H1 (cell line): ENCODE data around the gene UBE2D2. TPM values are rescaled to one million over a fixed set of nuclear protein-coding genes. Genes with fewer than 3 reads are reported as not detected.

ENCODE experiments used
- CTCF ChIA-PET: fragments of 300-600 bp; sonication (Branson Sonifier 250); formaldehyde crosslinking; loops from one replicate; lab custom pipeline; 2021; ENCODE audit not compliant: partially characterized antibody; lab: Charles Lee
- POLR2A ChIA-PET: fragments of 300-600 bp; sonication (Branson Sonifier 250); formaldehyde crosslinking; loops from one replicate; lab custom pipeline; 2021; ENCODE audit warnings: inconsistent platforms; ENCODE audit not compliant: partially characterized antibody; lab: Charles Lee
- DNase-seq, 2 experiments: peaks; one replicate each; pipeline versions ENCODE4 v3.0.0 to v3.0.0-alpha.2; 2010 to 2022; ENCODE audit warnings: low spot score in 2 of 2, low read depth in 1 of 2, mixed read lengths in 1 of 2
- FAIRE-seq: peaks from 2 replicates; lab custom pipeline; 2011; peaks lifted over from hg19 to GRCh38; lab: Jason Lieb, UNC
- H2AFZ ChIP-seq: 2 replicates; pipeline ENCODE4 v1.8.1; 2012; ENCODE audit warnings: low read length, inconsistent platforms
- H2AK5ac ChIP-seq: 2 replicates; pipeline ENCODE4 v1.6.1; 2013; ENCODE audit warnings: low read depth, low read length
- H2BK120ac ChIP-seq: replicated peaks from 2 replicates; pipeline ENCODE3; 2013; ENCODE audit warnings: low read depth, low read length, inconsistent platforms
- H2BK12ac ChIP-seq: 2 replicates; pipeline ENCODE4 v1.6.1; 2013; ENCODE audit warnings: low read depth, low read length
- H2BK15ac ChIP-seq: 2 replicates; pipeline ENCODE4 v1.6.1; 2013; ENCODE audit warnings: low read length
- H2BK20ac ChIP-seq: 2 replicates; pipeline ENCODE4 v1.6.1; 2013; ENCODE audit warnings: low read length
- H2BK5ac ChIP-seq: 2 replicates; pipeline ENCODE4 v1.6.1; 2013; ENCODE audit warnings: low read depth, low read length
- H3K14ac ChIP-seq: 2 replicates; pipeline ENCODE4 v1.6.1; 2013; ENCODE audit warnings: inconsistent platforms; ENCODE audit not compliant: insufficient read length
- H3K18ac ChIP-seq: 2 replicates; pipeline ENCODE4 v1.6.1; 2013; ENCODE audit warnings: low read length; ENCODE audit errors: extremely low read depth
- H3K23ac ChIP-seq: 2 replicates; pipeline ENCODE4 v1.6.1; 2013; ENCODE audit warnings: inconsistent platforms; ENCODE audit not compliant: insufficient read length
- H3K23me2 ChIP-seq: 2 replicates; pipeline ENCODE4 v1.6.1; 2013; ENCODE audit warnings: low read depth, low read length
- H3K27ac ChIP-seq: 2 replicates; pipeline ENCODE4 v1.6.1; 2011; ENCODE audit warnings: low read depth, low read length, inconsistent platforms
- H3K27me3 ChIP-seq, 4 experiments: replicated peaks in 1 of 4; 1 replicate in 1 of 4; 2 replicates in 3 of 4; pipeline versions ENCODE4 v1.6.1 to v1.8.1; 2011 to 2013; ENCODE audit warnings: low read length in 3 of 4, mild to moderate bottlenecking in 3 of 4, inconsistent platforms in 2 of 4, mixed read lengths in 2 of 4, moderate library complexity in 1 of 4; ENCODE audit not compliant: control insufficient read depth in 3 of 4, insufficient read depth in 3 of 4; ENCODE audit errors: extremely low read depth in 1 of 4
- H3K36me3 ChIP-seq, 4 experiments: 2 replicates each; pipeline versions ENCODE4 v1.6.1 to v1.8.1; 2011 to 2013; ENCODE audit warnings: mild to moderate bottlenecking in 4 of 4, low read length in 3 of 4, moderate library complexity in 2 of 4, control low read depth in 1 of 4, inconsistent platforms in 1 of 4; ENCODE audit not compliant: insufficient read depth in 4 of 4, control insufficient read depth in 2 of 4
- H3K4ac ChIP-seq: replicated peaks from 2 replicates; pipeline ENCODE3; 2013; ENCODE audit warnings: low read length, low read depth, mixed read lengths, inconsistent platforms; ENCODE audit not compliant: insufficient read length
- H3K4me1 ChIP-seq, 4 experiments: replicated peaks in 1 of 4; 1 replicate in 1 of 4; 2 replicates in 3 of 4; pipeline versions ENCODE4 v1.6.1 to v1.8.1; 2011 to 2013; ENCODE audit warnings: low read length in 3 of 4, inconsistent platforms in 2 of 4, mixed read lengths in 1 of 4; ENCODE audit not compliant: insufficient read depth in 4 of 4, control insufficient read depth in 3 of 4
- H3K4me2 ChIP-seq, 2 experiments: 2 replicates each; pipeline versions ENCODE4 v1.6.1 to v1.8.1; 2011 to 2013; ENCODE audit warnings: low read depth in 2 of 2, low read length in 2 of 2, control low read depth in 1 of 2, inconsistent platforms in 1 of 2, mild to moderate bottlenecking in 1 of 2; ENCODE audit not compliant: insufficient read depth in 1 of 2
- H3K4me3 ChIP-seq, 4 experiments: fragments of 200-600, 300-600 bp in 1 of 4; sonication (generic), shearing (Covaris generic), sonication (Bioruptor Twin) in 1 of 4; 2 replicates each; pipeline versions ENCODE4 v1.5.1 to v1.8.1; 2011 to 2016; ENCODE audit warnings: low read length in 4 of 4, low read depth in 3 of 4, control low read depth in 2 of 4, inconsistent platforms in 2 of 4, mild to moderate bottlenecking in 2 of 4, mixed read lengths in 1 of 4, moderate library complexity in 1 of 4; ENCODE audit not compliant: insufficient read depth in 2 of 4; ENCODE audit errors: extremely low read depth in 1 of 4
- H3K56ac ChIP-seq: replicated peaks from 2 replicates; pipeline ENCODE3; 2013; ENCODE audit warnings: low read depth, mild to moderate bottlenecking, mixed read lengths, low read length, inconsistent platforms; ENCODE audit not compliant: insufficient read length
- H3K79me1 ChIP-seq: 2 replicates; pipeline ENCODE4 v1.6.1; 2013; ENCODE audit warnings: low read depth, low read length, control low read depth
- H3K79me2 ChIP-seq, 2 experiments: 2 replicates each; pipeline versions ENCODE4 v1.6.1 to v1.8.1; 2012 to 2013; ENCODE audit warnings: low read length in 2 of 2, mild to moderate bottlenecking in 2 of 2, inconsistent platforms in 1 of 2; ENCODE audit not compliant: insufficient read depth in 2 of 2, control insufficient read depth in 1 of 2
- H3K9ac ChIP-seq, 4 experiments: replicated peaks in 1 of 4; 1 replicate in 1 of 4; 2 replicates in 3 of 4; pipeline versions ENCODE4 v1.6.1 to v1.8.1; 2011 to 2013; ENCODE audit warnings: low read depth in 3 of 4, low read length in 3 of 4, control low read depth in 2 of 4, mild to moderate bottlenecking in 2 of 4, moderate library complexity in 2 of 4, inconsistent platforms in 1 of 4; ENCODE audit errors: extremely low read depth in 1 of 4
- H3K9me3 ChIP-seq, 2 experiments: 2 replicates each; pipeline versions ENCODE4 v1.6.1 to v1.8.1; 2012 to 2013; ENCODE audit warnings: mild to moderate bottlenecking in 2 of 2, moderate library complexity in 2 of 2, control low read depth in 1 of 2, inconsistent platforms in 1 of 2, low read depth in 1 of 2, low read length in 1 of 2, mixed read lengths in 1 of 2; ENCODE audit not compliant: insufficient read depth in 2 of 2
- H4K20me1 ChIP-seq, 2 experiments: replicated peaks in 1 of 2; 2 replicates each; pipeline versions ENCODE3 to v1.8.1; 2011 to 2013; ENCODE audit warnings: inconsistent platforms in 2 of 2, low read length in 2 of 2, mild to moderate bottlenecking in 1 of 2; ENCODE audit not compliant: insufficient read depth in 2 of 2, control insufficient read depth in 1 of 2
- H4K5ac ChIP-seq: 2 replicates; pipeline ENCODE4 v1.6.1; 2013; ENCODE audit warnings: low read length, low read depth, mixed read lengths, inconsistent platforms; ENCODE audit not compliant: insufficient read length
- H4K8ac ChIP-seq: 2 replicates; pipeline ENCODE4 v1.8.0; 2013; ENCODE audit warnings: mild to moderate bottlenecking, moderate library complexity, low read length, inconsistent platforms; ENCODE audit not compliant: insufficient read depth; ENCODE audit errors: extremely low read depth
- H4K91ac ChIP-seq: replicated peaks from 2 replicates; pipeline ENCODE3; 2013; ENCODE audit warnings: low read length, mixed read lengths, inconsistent platforms; ENCODE audit not compliant: insufficient read length
- ASH2L ChIP-seq: fragments of 200-600, 300-600 bp; sonication (generic); IDR thresholded peaks from one replicate; pipeline ENCODE4 v1.7.1; 2017; ENCODE audit warnings: low read length
- CBX5 ChIP-seq: fragments of 300-800, 300-1000 bp; sonication (generic); IDR thresholded peaks from 2 replicates; pipeline ENCODE4 v1.7.1; 2016; ENCODE audit warnings: antibody characterized with exemption, low read length, low read depth
- E2F6 ChIP-seq: IDR thresholded peaks from 2 replicates; pipeline ENCODE4 v1.6.1; 2012; ENCODE audit warnings: inconsistent platforms
- EGR1 ChIP-seq: IDR thresholded peaks from 2 replicates; pipeline ENCODE4 v1.6.1; 2011; ENCODE audit warnings: low read depth, low read length, borderline replicate concordance
- EZH2 ChIP-seq: fragments of 200-600 bp; sonication (generic); IDR thresholded peaks from 2 replicates; pipeline ENCODE4 v1.7.1; 2012; ENCODE audit warnings: low read depth, mild to moderate bottlenecking, moderate library complexity, low read length, inconsistent platforms; ENCODE audit not compliant: severe bottlenecking
- FOSL1 ChIP-seq: IDR thresholded peaks from 2 replicates; pipeline ENCODE4 v1.6.1; 2011; ENCODE audit warnings: mild to moderate bottlenecking, low read depth, low read length, moderate library complexity; ENCODE audit not compliant: insufficient read depth
- JUND ChIP-seq: IDR thresholded peaks from 2 replicates; pipeline ENCODE4 v1.6.1; 2011; ENCODE audit warnings: mild to moderate bottlenecking, improper control_type of control experiment, low read length
- NANOG ChIP-seq: IDR thresholded peaks from 2 replicates; pipeline ENCODE4 v1.6.1; 2011; ENCODE audit warnings: low read length, low read depth, mild to moderate bottlenecking, inconsistent platforms; ENCODE audit not compliant: insufficient read depth, poor library complexity, severe bottlenecking
- TAF1 ChIP-seq: IDR thresholded peaks from 2 replicates; pipeline ENCODE4 v1.6.1; 2011; ENCODE audit warnings: mild to moderate bottlenecking, low read depth, low read length
- WGBS, 2 experiments: shearing (Covaris generic) in 1 of 2; methylation state at CpG; one replicate each; pipeline versions ENCODE4 v1.1.6 to v1.1.7; 2013 to 2015; ENCODE audit warnings: low lambda C conversion rate in 2 of 2, mixed read lengths in 2 of 2, inconsistent platforms in 1 of 2, low coverage in 1 of 2, missing lambda C conversion rate in 1 of 2; ENCODE audit not compliant: insufficient replicate concordance in 2 of 2, insufficient coverage in 1 of 2, insufficient read length in 1 of 2; ENCODE audit errors: extremely low coverage in 1 of 2, missing lambda C conversion rate in 1 of 2; 5-methylcytosine and 5-hydroxymethylcytosine counted together
- polyA plus RNA-seq, 7 experiments: library from polyadenylated mRNA; depleted of rRNA in 3 of 7; stranded (reverse) in 5 of 7; unstranded in 2 of 7; fragments of >200 nt in 5 of 7; fragments of 200-250 nt in 2 of 7; gene quantifications; 1 replicate in 5 of 7; 2 replicates in 1 of 7; 4 replicates in 1 of 7; pipeline versions ENCODE4 v1.2.1 to v1.2.3, GENCODE V29; 2011 to 2013; ENCODE audit warnings: missing spikeins in 2 of 7, mixed read lengths in 2 of 7
- total RNA-seq: library from RNA; stranded (reverse); fragmentation: NEBNext Ultra II Directional; extraction: Animal tissue kit (Norgen Biotek cat#: 25700); gene quantifications from 2 replicates; pipeline ENCODE4 v1.2.1, GENCODE V29; 2021
- TF ChIP-seq, protein P1 (sequence below): IDR thresholded peaks from 2 replicates; pipeline ENCODE4 v1.6.1; 2012; ENCODE audit warnings: inconsistent platforms

UBE2D2 gene
- total and polyA plus RNA-seq, 2 of the 8 experiments (the other 6 are each of a cell fraction or from before 2014, with no cell fraction given) = 66.9 to 203 TPM

DNA sequence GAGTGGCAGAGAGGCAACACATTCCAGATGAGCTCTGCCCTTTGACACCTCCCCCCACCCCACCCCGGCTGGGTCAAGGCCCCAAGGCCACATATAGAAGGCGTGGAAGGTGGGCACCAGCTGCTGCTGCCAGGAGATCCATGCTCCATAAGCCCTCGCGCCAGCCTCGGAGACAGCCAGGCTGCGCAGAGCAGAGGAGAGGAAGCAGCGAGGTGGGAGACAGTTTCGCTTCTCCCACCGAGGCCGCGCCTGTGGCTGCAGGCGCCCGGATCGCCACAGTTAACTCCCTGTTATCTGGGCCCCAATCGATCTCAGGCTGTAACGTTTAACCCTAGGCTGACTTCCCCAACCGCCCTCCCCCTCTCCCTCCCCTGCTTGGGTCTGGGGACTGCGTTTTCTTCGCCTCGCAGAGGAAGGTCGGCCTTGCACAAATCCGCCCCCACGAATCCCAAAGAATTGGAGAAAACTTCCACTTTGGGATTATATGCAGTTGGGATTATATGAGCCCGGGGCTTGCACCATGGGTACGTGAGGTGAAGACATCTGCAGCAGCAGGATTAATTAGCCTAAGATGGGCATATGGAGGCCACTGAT is 85.9 kb downstream of the UBE2D2 start:
- peak overlapping the region; percentile 95; the same call in 1 of the 2 replicates for H2BK20ac ChIP-seq
- ChIA-PET CTCF (interaction anchor here (1.0 to 14.5 kb wide), 6 partner anchors 11 to 245 kb away, joined by 3 to 224 read pairs (median 6); no protein-coding TSS in a partner anchor), POLR2A (interaction anchor here (1.2 to 14.7 kb wide), 11 partner anchors 10 to 63 kb away, joined by 3 to 212 read pairs (median 5); no protein-coding TSS in a partner anchor)
- TF ChIP-seq, protein P1, sequence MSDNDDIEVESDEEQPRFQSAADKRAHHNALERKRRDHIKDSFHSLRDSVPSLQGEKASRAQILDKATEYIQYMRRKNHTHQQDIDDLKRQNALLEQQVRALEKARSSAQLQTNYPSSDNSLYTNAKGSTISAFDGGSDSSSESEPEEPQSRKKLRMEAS = peak; percentile 38
- TF ChIP-seq TAF1 (no peak), JUND (no peak), CBX5 (no peak), E2F6 (0 out of 2 replicates have a peak, but pooled peaks have one; percentile 19), EGR1 (no peak), EZH2 (peak; percentile 32), FOSL1 (no peak), NANOG (no peak), ASH2L (peak; percentile 52)

More for the DNA sequence above, 85.9 kb downstream of the UBE2D2 start:
- Histone ChIP-seq H4K8ac (peak overlapping the region; percentile 51; the same call in 1 of the 2 replicates), H3K4ac (no peak overlapping the region), H2BK120ac (no peak overlapping the region), H3K18ac (0 out of 2 replicates have a peak overlapping the region, but pooled peaks have one; percentile 55), H3K9me3 (no peaks in the 10 kb centered on the region), H2BK5ac (no peak overlapping the region), H4K91ac (no peak overlapping the region), H3K56ac (no peak overlapping the region), H2AK5ac (no peak overlapping the region), H2AFZ (no peak overlapping the region), H3K23ac (no peak overlapping the region), H3K27me3 (peaks cover 3 to 30% (median 22%) of the 10 kb centered on the region in 4 experiments), H3K4me3 (peak overlapping the region; percentile 42 to 91 (median 76); a peak in 7 of 8 replicates), H3K4me2 (peak overlapping the region; percentile 91 to 97), H3K4me1 (peaks cover 11 to 35% (median 33%) of the 10 kb centered on the region in 4 experiments), H3K79me2 (peaks cover 5 to 29% of the 10 kb centered on the region in 2 experiments; a peak in 2 of 4 replicates), H3K36me3 (no peaks in the 10 kb centered on the region), H3K23me2 (peaks cover 22% of the 10 kb centered on the region), H3K27ac (no peak overlapping the region), H4K20me1 (peaks cover 0 to 9% of the 10 kb centered on the region in 2 experiments), H4K5ac (no peak overlapping the region), H2BK15ac (peak overlapping the region; percentile 31; the same call in 1 of the 2 replicates), H3K14ac (no peak overlapping the region), H3K9ac (no peak overlapping the region), H3K79me1 (peaks cover 8% of the 10 kb centered on the region), H2BK12ac (peak overlapping the region; percentile 75; the same call in 1 of the 2 replicates)
- DNase-seq = no peak
- 4% methylated on average over 24 of the region's 25 CpGs; no CpG with 5 or more reads in 1 of the 2 experiments for WGBS, 2 experiments
- no peak for FAIRE-seq
